Measurements from ENCODE around the gene RNF5.

DNA sequence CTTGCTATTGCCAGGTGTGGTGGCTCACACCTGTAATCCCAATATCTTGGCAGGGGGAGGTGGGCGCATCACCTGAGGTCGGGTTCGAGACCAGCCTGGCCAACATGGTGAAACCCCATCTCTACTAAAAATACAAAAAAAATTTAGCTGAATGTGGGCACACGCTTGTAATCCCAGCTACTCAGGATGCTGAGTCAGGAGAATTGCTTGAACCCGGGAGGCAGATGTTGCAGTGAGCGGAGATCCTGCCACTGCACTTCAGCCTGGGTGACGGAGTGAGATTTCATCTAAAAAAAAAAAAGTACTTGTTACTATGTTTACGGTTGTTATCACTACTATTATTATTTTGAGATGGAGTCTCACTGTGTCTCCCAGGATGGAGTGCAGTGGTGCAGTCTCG, 21.3 kb upstream of the RNF5 start:
- TF ChIP-seq POLR2A (IDR thresholded peaks at IDR 0.05; ENCODE audit: low read length) (no peak), GATA1 (IDR thresholded peaks at IDR 0.05; ENCODE audit: low read depth, low read length) (no peak)

Data from erythroblast (primary cell).